Mammary epithelial cell (primary cell): Measurements from ENCODE around the gene SOD2.

Experiments used
- EZH2 ChIP-seq: IDR thresholded peaks from 2 replicates; pipeline ENCODE4 v1.6.1; 2012; ENCODE audit warnings: low read length, inconsistent platforms, borderline replicate concordance
- TF ChIP-seq, protein P1 (sequence below), 2 donors: IDR thresholded peaks in 1 of 2; conservative IDR thresholded peaks in 1 of 2; 2 replicates each; pipeline ENCODE4 v1.5.1; 2011 to 2012; ENCODE audit warnings: inconsistent platforms in 2 of 2, low read length in 2 of 2, mild to moderate bottlenecking in 2 of 2, control low read depth in 1 of 2, low read depth in 1 of 2; ENCODE audit not compliant: insufficient read depth in 1 of 2; ENCODE audit errors: extremely low read depth in 1 of 2

DNA sequence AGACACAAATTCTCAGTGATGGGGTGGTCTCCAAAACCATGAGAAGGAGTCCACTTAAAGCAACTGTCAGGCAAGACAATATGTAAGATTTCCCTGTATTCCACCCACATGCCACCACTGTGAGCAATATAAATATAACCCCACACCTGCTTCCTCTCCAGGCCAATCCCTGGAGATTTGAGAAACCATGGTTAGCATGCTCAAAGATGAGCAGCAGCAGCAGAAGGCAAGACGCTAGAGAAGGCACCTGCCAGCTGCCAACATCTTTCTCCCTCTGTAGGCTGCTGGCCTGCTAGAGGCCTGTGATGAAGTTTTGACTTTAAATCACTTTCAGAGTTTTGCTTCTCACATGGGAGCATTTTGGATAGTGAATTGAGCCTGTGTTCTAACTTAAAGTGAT is 7.9 kb upstream of the SOD2 start:
- TF ChIP-seq, protein P1, sequence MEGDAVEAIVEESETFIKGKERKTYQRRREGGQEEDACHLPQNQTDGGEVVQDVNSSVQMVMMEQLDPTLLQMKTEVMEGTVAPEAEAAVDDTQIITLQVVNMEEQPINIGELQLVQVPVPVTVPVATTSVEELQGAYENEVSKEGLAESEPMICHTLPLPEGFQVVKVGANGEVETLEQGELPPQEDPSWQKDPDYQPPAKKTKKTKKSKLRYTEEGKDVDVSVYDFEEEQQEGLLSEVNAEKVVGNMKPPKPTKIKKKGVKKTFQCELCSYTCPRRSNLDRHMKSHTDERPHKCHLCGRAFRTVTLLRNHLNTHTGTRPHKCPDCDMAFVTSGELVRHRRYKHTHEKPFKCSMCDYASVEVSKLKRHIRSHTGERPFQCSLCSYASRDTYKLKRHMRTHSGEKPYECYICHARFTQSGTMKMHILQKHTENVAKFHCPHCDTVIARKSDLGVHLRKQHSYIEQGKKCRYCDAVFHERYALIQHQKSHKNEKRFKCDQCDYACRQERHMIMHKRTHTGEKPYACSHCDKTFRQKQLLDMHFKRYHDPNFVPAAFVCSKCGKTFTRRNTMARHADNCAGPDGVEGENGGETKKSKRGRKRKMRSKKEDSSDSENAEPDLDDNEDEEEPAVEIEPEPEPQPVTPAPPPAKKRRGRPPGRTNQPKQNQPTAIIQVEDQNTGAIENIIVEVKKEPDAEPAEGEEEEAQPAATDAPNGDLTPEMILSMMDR (conservative IDR thresholded peaks at IDR 0.05 in 1 of 2, IDR thresholded peaks at IDR 0.05 in 1 of 2; ENCODE audit: extremely low read depth in 1 of 2, insufficient read depth in 1 of 2, low read depth in 1 of 2, low read length in 2 of 2): no peak
- no peak for TF ChIP-seq EZH2
